Urothelium cell line (cell line): ENCODE results near the gene ATP1A3.

Experiments
- DNase-seq: peaks from one replicate; pipeline ENCODE4 v3.0.0; 2011; ENCODE audit warnings: low spot score, mixed read lengths
- FAIRE-seq: peaks from 2 replicates; lab custom pipeline; 2011; peaks lifted over from hg19 to GRCh38; lab: Jason Lieb, UNC

Gene ATP1A3

GRCh38 chr19:41930926-41931592 is 63.0 kb downstream of the ATP1A3 start:
- DNase-seq (no peak), FAIRE-seq (no peak)

GRCh38 chr19:41930322-41930722 is 63.7 kb downstream of the ATP1A3 start:
- no peak for DNase-seq

GRCh38 chr19:41929536-41930071 is 64.4 kb downstream of the ATP1A3 start:
- FAIRE-seq (no peak), DNase-seq (no peak)

More at GRCh38 chr19:41930322-41930722, 63.7 kb downstream of the ATP1A3 start:
- no peak for FAIRE-seq

- DNase-seq (peak; percentile 30), FAIRE-seq (peak; percentile 98)
Measured at GRCh38 chr19:41928754-41929535, 65.1 kb downstream of the ATP1A3 start.

- DNase-seq, result peak; percentile 87
- peak; percentile 79 for FAIRE-seq
Measured at GRCh38 chr19:41928221-41928683, 65.8 kb downstream of the ATP1A3 start, which contains the start of gene ERFL. Gene ERFL (minus strand): TSS chr19:41928449. CDS start chr19:41912919, 15,530 bp downstream.

GRCh38 chr19:41927497-41928192 is 66.4 kb downstream of the ATP1A3 start:
- no peak for FAIRE-seq
- DNase-seq, result peak; percentile 78

- FAIRE-seq (no peak), DNase-seq (no peak)
Measured at GRCh38 chr19:41926763-41927496, 67.1 kb downstream of the ATP1A3 start.

- no peak for FAIRE-seq
- DNase-seq, result no peak
Measured at GRCh38 chr19:41926028-41926762, 67.8 kb downstream of the ATP1A3 start.

- no peak for DNase-seq
- FAIRE-seq, result no peak
Measured at GRCh38 chr19:41925208-41926003, 68.6 kb downstream of the ATP1A3 start.

GRCh38 chr19:41924151-41925145 is 69.6 kb downstream of the ATP1A3 start:
- FAIRE-seq (no peak), DNase-seq (no peak)

GRCh38 chr19:41923045-41923788 is 70.8 kb downstream of the ATP1A3 start:
- no peak for FAIRE-seq
- no peak for DNase-seq

- FAIRE-seq, result no peak
- no peak for DNase-seq
Measured at GRCh38 chr19:41922585-41922984, 71.4 kb downstream of the ATP1A3 start.

GRCh38 chr19:41921577-41922576 is 72.2 kb downstream of the ATP1A3 start:
- no peak for DNase-seq
- FAIRE-seq, result no peak

- FAIRE-seq (no peak), DNase-seq (no peak)
Measured at GRCh38 chr19:41920882-41921576, 73.0 kb downstream of the ATP1A3 start.
